A549 (cell line): Measurements from ENCODE around the gene RAB11FIP4. TPM values are rescaled to one million over a fixed set of nuclear protein-coding genes. Genes with fewer than 3 reads are reported as not detected.

Experiments used
- ATAC-seq, 2 experiments: fragments of 200-7000 bp in 1 of 2; fragments of >200 bp in 1 of 2; cut with Nextera tagmentation in 1 of 2; cut with Tn5 transposase in 1 of 2; 3 replicates each; pipeline versions ENCODE4 v1.8.0 to v1.9.1; 2018 to 2020; ENCODE audit warnings: mild to moderate bottlenecking in 1 of 2, moderate library complexity in 1 of 2
- CTCF ChIA-PET: fragments of 300-600 bp; sonication (Branson Sonifier 250); formaldehyde crosslinking; extraction: SDS; loops from one replicate; lab custom pipeline; 2021; ENCODE audit warnings: antibody characterized with exemption, inconsistent platforms; lab: Yijun Ruan, JAX
- POLR2A ChIA-PET: fragments of 350-600 bp; formaldehyde crosslinking; extraction: SDS; loops from one replicate; lab custom pipeline; 2021; ENCODE audit warnings: antibody characterized with exemption, inconsistent platforms; lab: Yijun Ruan, JAX
- DNase-seq, 2 experiments: peaks; one replicate each; pipeline versions ENCODE4 v3.0.0 to v3.0.0-alpha.2; 2011 to 2016; ENCODE audit warnings: low read depth in 1 of 2, low spot score in 1 of 2
- FAIRE-seq: peaks from 2 replicates; lab custom pipeline; 2011; peaks lifted over from hg19 to GRCh38; lab: Jason Lieb, UNC
- H3K27ac ChIP-seq, 2 experiments: fragments of >200 bp; sonication (Bioruptor Twin); formaldehyde crosslinking; 3 replicates each; pipeline ENCODE4 v1.5.1; 2016 to 2017
- H3K4me1 ChIP-seq: fragments of >200 bp; sonication (Bioruptor Twin); formaldehyde crosslinking; 3 replicates; pipeline ENCODE4 v1.6.1; 2016
- H3K4me2 ChIP-seq: fragments of >200 bp; sonication (Bioruptor Twin); formaldehyde crosslinking; 3 replicates; pipeline ENCODE4 v1.6.1; 2016
- H3K4me3 ChIP-seq: fragments of >200 bp; sonication (Bioruptor Twin); formaldehyde crosslinking; 3 replicates; pipeline ENCODE4 v1.5.1; 2016
- H3K9me3 ChIP-seq: fragments of >200 bp; sonication (Bioruptor Twin); formaldehyde crosslinking; 3 replicates; pipeline ENCODE4 v1.6.1; 2016
- CBX2 ChIP-seq: fragments of 200-600 bp; sonication (generic); IDR thresholded peaks from 2 replicates; pipeline ENCODE4 v1.6.1; 2016; ENCODE audit warnings: low read depth, mild to moderate bottlenecking, borderline replicate concordance
- CBX8 ChIP-seq: fragments of 200-600 bp; sonication (generic); IDR thresholded peaks from 2 replicates; pipeline ENCODE4 v1.6.1; 2016
- EHMT2 ChIP-seq: fragments of 200-600 bp; sonication (generic); IDR thresholded peaks from 2 replicates; pipeline ENCODE4 v1.6.1; 2016; ENCODE audit warnings: antibody characterized with exemption, low read depth, mild to moderate bottlenecking, moderate library complexity
- ELK1 ChIP-seq: fragments of 150-350 bp; IDR thresholded peaks from 2 replicates; pipeline ENCODE4 v1.6.1; 2014; ENCODE audit warnings: low read depth, mild to moderate bottlenecking, low read length
- ESRRA ChIP-seq: fragments of 150-350 bp; IDR thresholded peaks from 2 replicates; pipeline ENCODE4 v1.6.1; 2014; ENCODE audit warnings: mild to moderate bottlenecking, low read length, borderline replicate concordance
- FOSB ChIP-seq: fragments of 250-450 bp; sonication (Bioruptor Pico); IDR thresholded peaks from 2 replicates; pipeline ENCODE4 v1.5.0; 2020; ENCODE audit warnings: mild to moderate bottlenecking, moderate library complexity
- HOXA7 ChIP-seq: fragments of 250-450 bp; sonication (Bioruptor Pico); IDR thresholded peaks from 2 replicates; pipeline ENCODE4 v1.5.0; 2020; ENCODE audit warnings: mild to moderate bottlenecking, moderate library complexity
- HOXB13 ChIP-seq: fragments of 250-450 bp; sonication (Bioruptor Pico); IDR thresholded peaks from 2 replicates; pipeline ENCODE4 v1.5.0; 2020; ENCODE audit warnings: low read depth, mild to moderate bottlenecking, moderate library complexity
- HOXB5 ChIP-seq: fragments of 250-450 bp; sonication (Bioruptor Pico); IDR thresholded peaks from 2 replicates; pipeline ENCODE4 v1.5.0; 2020; ENCODE audit warnings: mild to moderate bottlenecking, moderate library complexity
- MAX ChIP-seq: IDR thresholded peaks from 2 replicates; pipeline ENCODE4 v1.6.1; 2012
- MAZ ChIP-seq: fragments of 150-350 bp; IDR thresholded peaks from 2 replicates; pipeline ENCODE4 v1.6.1; 2014; ENCODE audit warnings: antibody characterized with exemption, low read depth, low read length, borderline replicate concordance
- MYC ChIP-seq: IDR thresholded peaks from 2 replicates; pipeline ENCODE4 v1.6.1; 2012; ENCODE audit warnings: mild to moderate bottlenecking, inconsistent platforms, low read length, improper control_type of control experiment, borderline replicate concordance
- NR3C1 ChIP-seq: fragments of >200 bp; sonication (Bioruptor Twin); formaldehyde crosslinking; IDR thresholded peaks from 3 replicates; pipeline ENCODE4 v1.6.1; 2017
- PHF8 ChIP-seq: fragments of 200-600 bp; sonication (generic); IDR thresholded peaks from 2 replicates; pipeline ENCODE4 v1.6.1; 2016; ENCODE audit warnings: low read depth, mild to moderate bottlenecking, antibody characterized with exemption, moderate library complexity, borderline replicate concordance
- RFX5 ChIP-seq: fragments of 450-650 bp; IDR thresholded peaks from 2 replicates; pipeline ENCODE4 v1.7.1; 2014; ENCODE audit warnings: antibody characterized with exemption, mild to moderate bottlenecking, moderate library complexity
- SMC3 ChIP-seq: fragments of >200 bp; sonication (Bioruptor Twin); formaldehyde crosslinking; IDR thresholded peaks from 3 replicates; pipeline ENCODE4 v1.6.1; 2018; ENCODE audit warnings: inconsistent platforms
- TP53 ChIP-seq: fragments of 250-450 bp; sonication (Bioruptor Pico); IDR thresholded peaks from 2 replicates; pipeline ENCODE4 v1.5.0; 2021; ENCODE audit warnings: mild to moderate bottlenecking, moderate library complexity
- ZC3H11A ChIP-seq: fragments of 450-650 bp; IDR thresholded peaks from 2 replicates; pipeline ENCODE4 v1.6.1; 2014; ENCODE audit warnings: antibody characterized with exemption, mild to moderate bottlenecking
- ZFP36 ChIP-seq: fragments of 450-650 bp; IDR thresholded peaks from 2 replicates; pipeline ENCODE4 v1.6.1; 2014; ENCODE audit warnings: borderline replicate concordance; ENCODE audit not compliant: partially characterized antibody
- ZSCAN20 ChIP-seq: fragments of 250-450 bp; sonication (Bioruptor Pico); IDR thresholded peaks from 2 replicates; pipeline ENCODE4 v1.8.0; 2022; ENCODE audit warnings: mild to moderate bottlenecking, moderate library complexity
- WGBS: methylation state at CpG from one replicate; pipeline ENCODE4 v1.1.6; 2017; ENCODE audit errors: missing lambda C conversion rate; 5-methylcytosine and 5-hydroxymethylcytosine counted together
- polyA plus RNA-seq, 4 experiments: library from polyadenylated mRNA; depleted of rRNA in 3 of 4; stranded (reverse); fragments of >200 nt; fragmentation: RNase III in 1 of 4; extraction: RNeasy Plus Mini Kit Qiagen cat#74134 plus additional on column Dnase treatment in 1 of 4; gene quantifications; 2 replicates in 3 of 4; 3 replicates in 1 of 4; pipeline ENCODE4 v1.2.3, GENCODE V29; 2011 to 2017
- TF ChIP-seq, protein P1 (sequence below): fragments of 200-600 bp; sonication (generic); IDR thresholded peaks from 2 replicates; pipeline ENCODE4 v1.6.1; 2016; ENCODE audit warnings: antibody characterized with exemption, mild to moderate bottlenecking, moderate library complexity
- TF ChIP-seq, protein P2 (sequence below): fragments of 250-450 bp; sonication (Bioruptor Pico); IDR thresholded peaks from 2 replicates; pipeline ENCODE4 v1.5.0; 2020; ENCODE audit warnings: low read depth, mild to moderate bottlenecking, moderate library complexity
- TF ChIP-seq, protein P3 (sequence below): fragments of >200 bp; sonication (Bioruptor Twin); formaldehyde crosslinking; IDR thresholded peaks from 2 replicates; pipeline ENCODE4 v1.6.1; 2016
- TF ChIP-seq, protein P4 (sequence below): IDR thresholded peaks from 2 replicates; pipeline ENCODE4 v1.6.1; 2012; ENCODE audit warnings: low read depth, borderline replicate concordance
- TF ChIP-seq, protein P5 (sequence below): IDR thresholded peaks from 2 replicates; pipeline ENCODE4 v1.6.1; 2012

RAB11FIP4 gene
- polyA plus RNA-seq, 2 of the 4 experiments (the other 2 are of a cell fraction) = 1.9 to 3.5 TPM

DNA sequence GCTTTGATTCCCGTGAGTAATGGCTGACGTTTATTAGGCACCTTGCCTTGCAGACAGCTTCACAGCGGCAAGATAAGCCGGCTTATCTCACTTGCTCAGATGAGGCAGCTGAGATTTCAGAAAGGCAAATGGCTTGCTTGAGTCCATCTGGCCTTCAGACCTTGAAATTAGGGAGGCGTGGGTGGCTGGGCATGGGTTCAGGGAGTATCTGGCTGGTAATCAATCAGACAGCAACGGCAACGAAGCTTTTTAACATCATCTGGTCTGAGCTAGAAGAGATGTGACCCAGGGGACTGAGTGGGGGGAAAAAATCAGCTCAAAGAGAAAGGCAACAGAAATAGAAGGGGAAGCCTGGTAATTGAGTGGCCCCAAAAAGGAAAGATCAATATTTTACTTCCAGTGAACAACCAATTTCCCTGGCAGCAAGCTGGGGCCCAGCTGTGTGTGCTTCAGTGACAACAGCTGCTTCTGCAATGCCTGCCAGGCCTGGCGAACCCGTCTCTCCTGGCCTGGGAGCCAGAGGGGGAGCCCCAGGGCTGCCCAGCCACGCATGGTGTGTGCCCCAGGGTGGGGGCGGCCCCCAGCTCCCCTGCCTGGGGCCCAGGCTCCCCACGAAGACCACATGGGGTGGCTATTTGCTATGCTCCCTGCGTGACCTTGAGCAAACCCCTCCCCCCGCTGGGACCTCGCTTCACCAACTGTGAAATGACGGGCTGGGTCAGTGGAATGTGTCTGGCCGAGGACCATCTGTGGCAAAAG lies 34.0 kb downstream of the RAB11FIP4 start:
- no peak for DNase-seq
- Histone ChIP-seq H3K27ac (no peak overlapping the region), H3K4me3 (no peak overlapping the region), H3K9me3 (0 out of 3 replicates have a peak, but pooled peaks cover 3% of the 10 kb centered on the region), H3K4me2 (no peak overlapping the region), H3K4me1 (no peaks in the 10 kb centered on the region)
- peak in 1 of 2 experiments; percentile 19; a peak in 1 of 6 replicates for ATAC-seq
- WGBS = 55% methylated on average over 16 of the region's 17 CpGs
- TF ChIP-seq MYC (no peak), FOSB (CRISPR knock-in tag) (no peak), ZC3H11A (no peak), CBX2 (no peak), RFX5 (no peak), HOXB13 (no peak), MAX (no peak), HOXA7 (CRISPR knock-in tag) (no peak)
- TF ChIP-seq, protein P1, sequence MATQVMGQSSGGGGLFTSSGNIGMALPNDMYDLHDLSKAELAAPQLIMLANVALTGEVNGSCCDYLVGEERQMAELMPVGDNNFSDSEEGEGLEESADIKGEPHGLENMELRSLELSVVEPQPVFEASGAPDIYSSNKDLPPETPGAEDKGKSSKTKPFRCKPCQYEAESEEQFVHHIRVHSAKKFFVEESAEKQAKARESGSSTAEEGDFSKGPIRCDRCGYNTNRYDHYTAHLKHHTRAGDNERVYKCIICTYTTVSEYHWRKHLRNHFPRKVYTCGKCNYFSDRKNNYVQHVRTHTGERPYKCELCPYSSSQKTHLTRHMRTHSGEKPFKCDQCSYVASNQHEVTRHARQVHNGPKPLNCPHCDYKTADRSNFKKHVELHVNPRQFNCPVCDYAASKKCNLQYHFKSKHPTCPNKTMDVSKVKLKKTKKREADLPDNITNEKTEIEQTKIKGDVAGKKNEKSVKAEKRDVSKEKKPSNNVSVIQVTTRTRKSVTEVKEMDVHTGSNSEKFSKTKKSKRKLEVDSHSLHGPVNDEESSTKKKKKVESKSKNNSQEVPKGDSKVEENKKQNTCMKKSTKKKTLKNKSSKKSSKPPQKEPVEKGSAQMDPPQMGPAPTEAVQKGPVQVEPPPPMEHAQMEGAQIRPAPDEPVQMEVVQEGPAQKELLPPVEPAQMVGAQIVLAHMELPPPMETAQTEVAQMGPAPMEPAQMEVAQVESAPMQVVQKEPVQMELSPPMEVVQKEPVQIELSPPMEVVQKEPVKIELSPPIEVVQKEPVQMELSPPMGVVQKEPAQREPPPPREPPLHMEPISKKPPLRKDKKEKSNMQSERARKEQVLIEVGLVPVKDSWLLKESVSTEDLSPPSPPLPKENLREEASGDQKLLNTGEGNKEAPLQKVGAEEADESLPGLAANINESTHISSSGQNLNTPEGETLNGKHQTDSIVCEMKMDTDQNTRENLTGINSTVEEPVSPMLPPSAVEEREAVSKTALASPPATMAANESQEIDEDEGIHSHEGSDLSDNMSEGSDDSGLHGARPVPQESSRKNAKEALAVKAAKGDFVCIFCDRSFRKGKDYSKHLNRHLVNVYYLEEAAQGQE = no peak
- TF ChIP-seq, protein P2, sequence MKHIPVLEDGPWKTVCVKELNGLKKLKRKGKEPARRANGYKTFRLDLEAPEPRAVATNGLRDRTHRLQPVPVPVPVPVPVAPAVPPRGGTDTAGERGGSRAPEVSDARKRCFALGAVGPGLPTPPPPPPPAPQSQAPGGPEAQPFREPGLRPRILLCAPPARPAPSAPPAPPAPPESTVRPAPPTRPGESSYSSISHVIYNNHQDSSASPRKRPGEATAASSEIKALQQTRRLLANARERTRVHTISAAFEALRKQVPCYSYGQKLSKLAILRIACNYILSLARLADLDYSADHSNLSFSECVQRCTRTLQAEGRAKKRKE (CRISPR knock-in tag) = no peak
- POLR2A ChIA-PET = no interaction called here
- CTCF ChIA-PET = interaction anchor here (0.8 to 4.9 kb wide), 9 partner anchors 9 to 417 kb away, joined by 3 to 37 read pairs (median 4); no protein-coding TSS in a partner anchor
- no peak for FAIRE-seq

DNA sequence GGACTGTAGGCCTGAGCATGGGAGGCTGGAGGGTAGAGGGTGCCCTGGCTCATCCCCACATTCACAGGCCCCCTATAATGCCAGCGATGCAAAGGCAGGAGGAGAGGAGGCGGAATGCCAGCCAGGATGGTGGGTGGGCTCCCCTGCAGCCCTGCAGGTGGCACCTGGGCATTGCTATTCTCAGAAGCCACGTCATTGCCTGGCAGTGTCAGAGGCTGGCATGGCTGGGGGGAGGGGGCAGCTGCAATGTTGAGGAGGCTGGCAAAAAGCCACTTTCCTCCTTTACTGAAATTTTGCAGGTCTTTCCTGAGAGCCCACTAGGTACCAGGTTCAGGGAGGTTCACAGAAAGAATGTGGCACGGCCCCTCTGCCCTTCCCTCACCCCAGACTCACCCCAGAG lies 36.2 kb downstream of the RAB11FIP4 start:
- ChIA-PET CTCF (interaction anchor here (0.7 to 4.9 kb wide), 5 partner anchors 9 to 415 kb away, joined by 3 to 37 read pairs (median 4); no protein-coding TSS in a partner anchor), POLR2A (no interaction called here)
- 38% methylated on average over 4 of the region's 4 CpGs for WGBS
- no peak overlapping the region for H3K4me2 ChIP-seq
- ATAC-seq (0 out of 6 replicates have a peak, but pooled peaks of 1 of the 2 experiments have one; percentile 6), FAIRE-seq (no peak), DNase-seq (no peak)
- H3K9me3 ChIP-seq = no peaks in the 10 kb centered on the region
- no peak overlapping the region for H3K4me3 ChIP-seq
- TF ChIP-seq EHMT2 (no peak), ZSCAN20 (CRISPR knock-in tag) (no peak), HOXA7 (CRISPR knock-in tag) (no peak), ESRRA (no peak), NR3C1 (no peak), TP53 (CRISPR knock-in tag) (no peak)
- TF ChIP-seq, protein P3, sequence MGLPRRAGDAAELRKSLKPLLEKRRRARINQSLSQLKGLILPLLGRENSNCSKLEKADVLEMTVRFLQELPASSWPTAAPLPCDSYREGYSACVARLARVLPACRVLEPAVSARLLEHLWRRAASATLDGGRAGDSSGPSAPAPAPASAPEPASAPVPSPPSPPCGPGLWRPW = no peak
- no peak overlapping the region for H3K27ac ChIP-seq
- no peaks in the 10 kb centered on the region for H3K4me1 ChIP-seq

GRCh38 chr17:31428111-31428510 lies 36.6 kb downstream of the RAB11FIP4 start:
- no peak overlapping the region for H3K4me2 ChIP-seq
- H3K27ac ChIP-seq = no peak overlapping the region
- POLR2A ChIA-PET = no interaction called here
- no peak for DNase-seq
- CTCF ChIA-PET = interaction anchor here (1.4 to 4.9 kb wide), 5 partner anchors 9 to 414 kb away, joined by 3 to 37 read pairs (median 4); no protein-coding TSS in a partner anchor
- WGBS = 55% methylated on average over 10 of the region's 10 CpGs
- FAIRE-seq = no peak
- H3K9me3 ChIP-seq = no peaks in the 10 kb centered on the region
- H3K4me3 ChIP-seq = no peak overlapping the region
- no peak for ATAC-seq
- H3K4me1 ChIP-seq = no peaks in the 10 kb centered on the region
- TF ChIP-seq HOXB5 (CRISPR knock-in tag) (no peak), MAZ (no peak), CBX8 (no peak), ZFP36 (no peak), PHF8 (no peak), ELK1 (no peak), SMC3 (no peak)
- TF ChIP-seq, protein P4, sequence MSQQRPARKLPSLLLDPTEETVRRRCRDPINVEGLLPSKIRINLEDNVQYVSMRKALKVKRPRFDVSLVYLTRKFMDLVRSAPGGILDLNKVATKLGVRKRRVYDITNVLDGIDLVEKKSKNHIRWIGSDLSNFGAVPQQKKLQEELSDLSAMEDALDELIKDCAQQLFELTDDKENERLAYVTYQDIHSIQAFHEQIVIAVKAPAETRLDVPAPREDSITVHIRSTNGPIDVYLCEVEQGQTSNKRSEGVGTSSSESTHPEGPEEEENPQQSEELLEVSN = no peak
- TF ChIP-seq, protein P5, sequence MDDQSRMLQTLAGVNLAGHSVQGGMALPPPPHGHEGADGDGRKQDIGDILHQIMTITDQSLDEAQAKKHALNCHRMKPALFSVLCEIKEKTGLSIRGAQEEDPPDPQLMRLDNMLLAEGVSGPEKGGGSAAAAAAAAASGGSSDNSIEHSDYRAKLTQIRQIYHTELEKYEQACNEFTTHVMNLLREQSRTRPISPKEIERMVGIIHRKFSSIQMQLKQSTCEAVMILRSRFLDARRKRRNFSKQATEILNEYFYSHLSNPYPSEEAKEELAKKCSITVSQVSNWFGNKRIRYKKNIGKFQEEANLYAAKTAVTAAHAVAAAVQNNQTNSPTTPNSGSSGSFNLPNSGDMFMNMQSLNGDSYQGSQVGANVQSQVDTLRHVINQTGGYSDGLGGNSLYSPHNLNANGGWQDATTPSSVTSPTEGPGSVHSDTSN = no peak
